ENCODE data around the gene ST3GAL6.

The ST3GAL6 gene

GRCh38 chr3:98735761-98736269, 27.3 kb upstream of the ST3GAL6 start:
- no peak for TF ChIP-seq CTCF (IDR thresholded peaks at IDR 0.05; ENCODE audit: insufficient read depth, low read depth, low read length, missing control alignments)
- no peak for DNase-seq (ENCODE audit: low read depth)
- peak overlapping the region; percentile 73 for H3K4me3 ChIP-seq (ENCODE audit: low read depth, low read length)

GRCh38 chr3:98737301-98737700, 25.8 kb upstream of the ST3GAL6 start:
- peak overlapping the region; percentile 73 for H3K4me3 ChIP-seq (ENCODE audit: low read depth, low read length)
- TF ChIP-seq CTCF (IDR thresholded peaks at IDR 0.05; ENCODE audit: insufficient read depth, low read depth, low read length, missing control alignments), result no peak
- DNase-seq (ENCODE audit: low read depth), result no peak

- H3K4me3 ChIP-seq (ENCODE audit: low read depth, low read length), result peak overlapping the region; percentile 41
- no peak for DNase-seq (ENCODE audit: low read depth)
- TF ChIP-seq CTCF (IDR thresholded peaks at IDR 0.05; ENCODE audit: insufficient read depth, low read depth, low read length, missing control alignments), result no peak
These were observed 23.9 kb upstream of the ST3GAL6 start for GRCh38 chr3:98739266-98739665.

- no peak for TF ChIP-seq CTCF (IDR thresholded peaks at IDR 0.05; ENCODE audit: insufficient read depth, low read depth, low read length, missing control alignments)
- no peak for DNase-seq (ENCODE audit: low read depth)
- H3K4me3 ChIP-seq (ENCODE audit: low read depth, low read length), result peak overlapping the region; percentile 22; the same call in 1 of the 2 replicates
These were observed 22.8 kb upstream of the ST3GAL6 start for GRCh38 chr3:98740324-98740723.

- DNase-seq (ENCODE audit: low read depth), result no peak
- no peak overlapping the region; the same call in 1 of the 2 replicates for H3K4me3 ChIP-seq (ENCODE audit: low read depth, low read length)
- TF ChIP-seq CTCF (IDR thresholded peaks at IDR 0.05; ENCODE audit: insufficient read depth, low read depth, low read length, missing control alignments), result no peak
These were observed 21.9 kb upstream of the ST3GAL6 start for GRCh38 chr3:98741121-98741716.

GRCh38 chr3:98743071-98743470, 20.1 kb upstream of the ST3GAL6 start:
- no peak overlapping the region for H3K4me3 ChIP-seq (ENCODE audit: low read depth, low read length)
- TF ChIP-seq CTCF (IDR thresholded peaks at IDR 0.05; ENCODE audit: insufficient read depth, low read depth, low read length, missing control alignments), result no peak
- no peak for DNase-seq (ENCODE audit: low read depth)

GRCh38 chr3:98744283-98744682, 18.9 kb upstream of the ST3GAL6 start:
- TF ChIP-seq CTCF (IDR thresholded peaks at IDR 0.05; ENCODE audit: insufficient read depth, low read depth, low read length, missing control alignments), result no peak
- peak; percentile 71 for DNase-seq (ENCODE audit: low read depth)
- H3K4me3 ChIP-seq (ENCODE audit: low read depth, low read length), result peak overlapping the region; percentile 2; the same call in 1 of the 2 replicates

All from GM12865 (cell line).